Uterus (tissue), 2 donors: ENCODE results near the gene ASTN1.

ENCODE experiments used
- CTCF ChIP-seq, 4 experiments: fragments of 200-600 bp in 2 of 4; fragments of 450-650 bp in 2 of 4; sonication (generic) in 2 of 4; IDR thresholded peaks; one replicate each; pipeline ENCODE4 v1.5.1; 2016 to 2019; ENCODE audit warnings: antibody characterized with exemption in 4 of 4, mild to moderate bottlenecking in 2 of 4, moderate library complexity in 1 of 4
- POLR2A ChIP-seq, 2 donors: fragments of 450-650 bp; IDR thresholded peaks; one replicate each; pipeline ENCODE4 v1.6.1; 2016; ENCODE audit warnings: antibody characterized with exemption in 2 of 2, mild to moderate bottlenecking in 1 of 2, moderate library complexity in 1 of 2

- TF ChIP-seq POLR2A (IDR thresholded peaks at IDR 0.05) (no peak), CTCF (IDR thresholded peaks at IDR 0.05) (no peak)
Measured at GRCh38 chr1:176983731-176984130, 180.8 kb downstream of the ASTN1 start.
